GM18517 (cell line): ENCODE data around the gene SCFD2.
A peak's percentile ranks its signal among the peaks of the same experiment; 100 is the strongest.

Experiments
- ATAC-seq: cut with Tn5 transposase; IDR thresholded peaks from one replicate; pipeline ENCODE4 v1.9.1; 2021; ENCODE audit warnings: mild to moderate bottlenecking, moderate library complexity; ENCODE audit not compliant: unreplicated experiment

SCFD2 gene

GRCh38 chr4:52942936-52943335, 422.9 kb downstream of the SCFD2 start:
- no peak for ATAC-seq

GRCh38 chr4:52941450-52941849, 424.4 kb downstream of the SCFD2 start:
- ATAC-seq: no peak

- ATAC-seq: no peak
Observed at GRCh38 chr4:52939739-52940138, 426.1 kb downstream of the SCFD2 start.

GRCh38 chr4:52939325-52939724, 426.5 kb downstream of the SCFD2 start:
- ATAC-seq: no peak

GRCh38 chr4:52937829-52938228, 428.0 kb downstream of the SCFD2 start:
- ATAC-seq: no peak

GRCh38 chr4:52936729-52937128, 429.1 kb downstream of the SCFD2 start:
- no peak for ATAC-seq

GRCh38 chr4:52935317-52935716, 430.5 kb downstream of the SCFD2 start:
- no peak for ATAC-seq

GRCh38 chr4:52933738-52934137, 432.1 kb downstream of the SCFD2 start:
- no peak for ATAC-seq

GRCh38 chr4:52932591-52933470, 433.0 kb downstream of the SCFD2 start:
- no peak for ATAC-seq

GRCh38 chr4:52931243-52931642, 434.6 kb downstream of the SCFD2 start:
- no peak for ATAC-seq

GRCh38 chr4:52926196-52926974, 439.5 kb downstream of the SCFD2 start:
- no peak for ATAC-seq

GRCh38 chr4:52925531-52925968, 440.3 kb downstream of the SCFD2 start:
- no peak for ATAC-seq

GRCh38 chr4:52919461-52919860, 446.4 kb downstream of the SCFD2 start:
- no peak for ATAC-seq

- no peak for ATAC-seq
Observed at GRCh38 chr4:52917817-52918216, 448.0 kb downstream of the SCFD2 start.

GRCh38 chr4:52915730-52916300, 450.0 kb downstream of the SCFD2 start:
- no peak for ATAC-seq

- no peak for ATAC-seq
Observed at GRCh38 chr4:52915191-52915590, 450.7 kb downstream of the SCFD2 start.

GRCh38 chr4:52914051-52914605, 451.7 kb downstream of the SCFD2 start:
- ATAC-seq: no peak

- ATAC-seq: no peak
Observed at GRCh38 chr4:52912608-52913007, 453.3 kb downstream of the SCFD2 start.

GRCh38 chr4:52911684-52912294, 454.1 kb downstream of the SCFD2 start:
- ATAC-seq: peak; percentile 67

GRCh38 chr4:52910115-52910514, 455.7 kb downstream of the SCFD2 start:
- no peak for ATAC-seq

GRCh38 chr4:52907510-52907909, 458.4 kb downstream of the SCFD2 start:
- ATAC-seq: no peak
